Adrenal gland (tissue), 12 donors: ENCODE measurements around the gene CEP112. TPM values are rescaled to one million over a fixed set of nuclear protein-coding genes. Genes with fewer than 3 reads are reported as not detected.

Experiments
- DNase-seq, 7 donors: peaks; one replicate each; pipeline ENCODE4 v3.0.0-alpha.2; 2019 to 2020
- H3K27ac ChIP-seq, 5 donors: fragments of 200-600 bp; sonication (generic) in 4 of 5; 1 replicate in 3 of 5; 2 replicates in 2 of 5; pipeline versions ENCODE4 v1.5.1 to v1.8.0; 2016 to 2020; ENCODE audit warnings: mild to moderate bottlenecking in 1 of 5
- H3K27me3 ChIP-seq: fragments of 200-600 bp; 2 replicates; pipeline ENCODE4 v1.8.0; 2021
- H3K36me3 ChIP-seq, 2 donors: fragments of 200-600 bp; replicated peaks in 1 of 2; 1 replicate in 1 of 2; 2 replicates in 1 of 2; pipeline versions ENCODE4 v1.5.1 to v1.8.0; 2018 to 2022
- H3K4me1 ChIP-seq, 2 donors: fragments of 200-600 bp; replicated peaks in 1 of 2; 1 replicate in 1 of 2; 2 replicates in 1 of 2; pipeline versions ENCODE4 v1.5.1 to v1.8.0; 2018 to 2021
- H3K4me3 ChIP-seq, 4 donors: fragments of 200-600 bp; sonication (generic) in 3 of 4; one replicate each; pipeline ENCODE4 v1.5.1; 2016 to 2018
- H3K9me3 ChIP-seq, 3 donors: fragments of 200-600 bp; sonication (generic) in 1 of 3; replicated peaks in 1 of 3; 1 replicate in 2 of 3; 2 replicates in 1 of 3; pipeline versions ENCODE4 v1.5.1 to v1.8.0; 2016 to 2021
- CTCF ChIP-seq, 6 experiments: fragments of 450-650 bp in 4 of 6; fragments of 200-600 bp in 2 of 6; sonication (generic) in 1 of 6; IDR thresholded peaks; 1 replicate in 5 of 6; 2 replicates in 1 of 6; pipeline versions ENCODE4 v1.5.1 to v1.8.0; 2016 to 2021; ENCODE audit warnings: antibody characterized with exemption in 6 of 6, mild to moderate bottlenecking in 2 of 6, moderate library complexity in 1 of 6
- POLR2A ChIP-seq, 2 donors: fragments of 450-650 bp; IDR thresholded peaks; one replicate each; pipeline ENCODE4 v1.6.1; 2017; ENCODE audit warnings: antibody characterized with exemption in 2 of 2, mild to moderate bottlenecking in 2 of 2, moderate library complexity in 1 of 2
- WGBS, 4 donors: extraction: QIAGEN DNeasy Blood & Tissue Kit in 2 of 4; methylation state at CpG; one replicate each; pipeline versions ENCODE4 v1.1.5 to v1.1.7; 2013 to 2017; 5-methylcytosine and 5-hydroxymethylcytosine counted together
- intact Hi-C, 2 donors: fragments of 100-400 bp; cut with DNase I; formaldehyde crosslinking; loops; one replicate each; pipeline versions ENCODE4 v1.14.1 to v1.15.0; 2022 to 2023
- polyA plus RNA-seq, 3 donors: library from polyadenylated mRNA; stranded (reverse); fragments of 200-250 nt in 2 of 3; fragments of 350-450 nt in 1 of 3; fragmentation: Illumina TruSeq in 1 of 3; extraction: RNeasy Lipid Tissue Mini Kit (QIAGEN cat#74804) in 1 of 3; gene quantifications; one replicate each; pipeline ENCODE4 v1.2.3, GENCODE V29; 2013 to 2014
- total RNA-seq, 9 donors: library from RNA; depleted of rRNA in 4 of 9; stranded (reverse); fragments of >200 nt in 4 of 9; fragments of 120-200 nt in 1 of 9; fragmentation: NEBNext Ultra II Directional in 1 of 9; extraction: Animal tissue kit (Norgen Biotek cat#: 25700) in 1 of 9; gene quantifications; one replicate each; pipeline versions ENCODE4 v1.1.0 to v1.2.4, GENCODE V29; 2013 to 2023
- donor health status: healthy with polysubstance abuse.
- donor health status: Bipolar disorder and iron deficiency.
- donor health status: DM: yes; HTN: yes; CAD: no.
- donor health status: DM: no; HTN: no; CAD: no.
- donor health status: DM: no; HTN: no; CAD: no.
- donor health status: DM: yes; HTN: yes; CAD: no.

CEP112 gene
- total and polyA plus RNA-seq, 12 donors: 4.2 to 24.1 (median 9.6) TPM

GRCh38 chr17:65864394-65864793 is 327.5 kb downstream of the CEP112 start:
- DNase-seq: no peak
- no peak overlapping the region for H3K27ac ChIP-seq
- no peak overlapping the region for H3K4me3 ChIP-seq
- no peaks in the 10 kb centered on the region for H3K9me3 ChIP-seq
- no peak for TF ChIP-seq POLR2A (IDR thresholded peaks at IDR 0.05)
- no peak for TF ChIP-seq CTCF (IDR thresholded peaks at IDR 0.05)
- WGBS, 4 donors: 93 to 96% (median 94%) methylated on average over 8 of the region's 8 CpGs
- no peaks in the 10 kb centered on the region for H3K4me1 ChIP-seq
- no peaks in the 10 kb centered on the region for H3K27me3 ChIP-seq
- H3K36me3 ChIP-seq: no peaks in the 10 kb centered on the region
- intact Hi-C loops: no loop called here

GRCh38 chr17:65857718-65858117 is 334.2 kb downstream of the CEP112 start:
- Histone ChIP-seq H3K36me3 (no peaks in the 10 kb centered on the region), H3K9me3 (no peaks in the 10 kb centered on the region), H3K27me3 (no peaks in the 10 kb centered on the region), H3K27ac (no peak overlapping the region), H3K4me3 (no peak overlapping the region), H3K4me1 (no peaks in the 10 kb centered on the region)
- TF ChIP-seq CTCF (IDR thresholded peaks at IDR 0.05): no peak
- TF ChIP-seq POLR2A (IDR thresholded peaks at IDR 0.05): no peak
- intact Hi-C loops: no loop called here
- WGBS, 4 donors: 85 to 92% (median 89%) methylated on average over 2 of the region's 2 CpGs
- no peak for DNase-seq

- Histone ChIP-seq H3K27me3 (no peaks in the 10 kb centered on the region), H3K36me3 (no peaks in the 10 kb centered on the region), H3K4me3 (no peak overlapping the region), H3K27ac (no peak overlapping the region), H3K9me3 (no peaks in the 10 kb centered on the region), H3K4me1 (no peaks in the 10 kb centered on the region)
- intact Hi-C loops: no loop called here
- DNase-seq: no peak
- TF ChIP-seq POLR2A (IDR thresholded peaks at IDR 0.05) (no peak), CTCF (IDR thresholded peaks at IDR 0.05) (no peak)
- 89 to 97% (median 92%) methylated on average over 2 of the region's 2 CpGs for WGBS, 4 donors
Observed at GRCh38 chr17:65856865-65857264, 335.1 kb downstream of the CEP112 start.

- Histone ChIP-seq H3K4me3 (no peak overlapping the region), H3K4me1 (no peaks in the 10 kb centered on the region), H3K9me3 (no peaks in the 10 kb centered on the region), H3K27me3 (no peaks in the 10 kb centered on the region), H3K27ac (no peak overlapping the region), H3K36me3 (no peaks in the 10 kb centered on the region)
- TF ChIP-seq POLR2A (IDR thresholded peaks at IDR 0.05) (no peak), CTCF (IDR thresholded peaks at IDR 0.05) (no peak)
- DNase-seq: no peak
- intact Hi-C loops: no loop called here
- 88 to 97% (median 96%) methylated on average over 4 of the region's 4 CpGs for WGBS, 4 donors
Observed at GRCh38 chr17:65855675-65856074, 336.3 kb downstream of the CEP112 start.
